Fibroblast of villous mesenchyme (primary cell): ENCODE data around the gene CDC23. TPM values are rescaled to one million over a fixed set of nuclear protein-coding genes. Genes with fewer than 3 reads are reported as not detected.
A peak's percentile ranks its signal among the peaks of the same experiment; 100 is the strongest.
"Not testable (repeated sequence)": the region's sequence is repeated elsewhere in the genome, so short reads cannot be mapped to it uniquely, and the experiment has no call there.

ENCODE experiments used
- DNase-seq: peaks from one replicate; pipeline ENCODE4 v3.0.0-alpha.2; 2010; ENCODE audit warnings: low read depth
- H3K4me3 ChIP-seq: 2 replicates; pipeline ENCODE4 v1.5.1; 2011; ENCODE audit warnings: low read depth, mild to moderate bottlenecking, low read length
- total RNA-seq: library from RNA; depleted of rRNA; stranded (reverse); fragments of >200 nt; gene quantifications from 2 replicates; pipeline ENCODE4 v1.2.3, GENCODE V29; 2012
- TF ChIP-seq, protein P1 (sequence below): IDR thresholded peaks from 2 replicates; pipeline ENCODE4 v1.5.1; 2012; ENCODE audit warnings: low read depth, mild to moderate bottlenecking, low read length; ENCODE audit not compliant: insufficient read depth

The CDC23 gene
- total RNA-seq, 1 donor = 40.2 TPM

DNA sequence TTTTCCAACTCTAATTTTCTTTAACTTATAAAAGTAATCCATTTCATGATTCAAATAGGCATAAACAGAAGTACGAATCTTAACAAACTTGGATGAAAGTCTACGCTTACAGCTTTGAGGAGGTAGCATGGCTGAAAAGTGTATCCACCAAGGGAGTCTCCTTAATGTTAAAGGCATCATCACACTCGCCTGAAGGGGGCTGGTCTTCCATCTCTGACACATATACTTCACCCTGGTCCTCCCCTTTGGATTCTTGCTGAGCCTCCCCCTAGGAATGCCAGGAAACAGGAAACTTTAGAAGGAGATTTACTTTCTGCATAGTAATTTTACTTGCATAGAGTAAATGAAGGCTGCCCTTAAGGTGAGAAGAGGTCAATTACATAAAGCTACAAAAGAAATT lies 63.6 kb downstream of the CDC23 start:
- DNase-seq = no peak
- TF ChIP-seq, protein P1, sequence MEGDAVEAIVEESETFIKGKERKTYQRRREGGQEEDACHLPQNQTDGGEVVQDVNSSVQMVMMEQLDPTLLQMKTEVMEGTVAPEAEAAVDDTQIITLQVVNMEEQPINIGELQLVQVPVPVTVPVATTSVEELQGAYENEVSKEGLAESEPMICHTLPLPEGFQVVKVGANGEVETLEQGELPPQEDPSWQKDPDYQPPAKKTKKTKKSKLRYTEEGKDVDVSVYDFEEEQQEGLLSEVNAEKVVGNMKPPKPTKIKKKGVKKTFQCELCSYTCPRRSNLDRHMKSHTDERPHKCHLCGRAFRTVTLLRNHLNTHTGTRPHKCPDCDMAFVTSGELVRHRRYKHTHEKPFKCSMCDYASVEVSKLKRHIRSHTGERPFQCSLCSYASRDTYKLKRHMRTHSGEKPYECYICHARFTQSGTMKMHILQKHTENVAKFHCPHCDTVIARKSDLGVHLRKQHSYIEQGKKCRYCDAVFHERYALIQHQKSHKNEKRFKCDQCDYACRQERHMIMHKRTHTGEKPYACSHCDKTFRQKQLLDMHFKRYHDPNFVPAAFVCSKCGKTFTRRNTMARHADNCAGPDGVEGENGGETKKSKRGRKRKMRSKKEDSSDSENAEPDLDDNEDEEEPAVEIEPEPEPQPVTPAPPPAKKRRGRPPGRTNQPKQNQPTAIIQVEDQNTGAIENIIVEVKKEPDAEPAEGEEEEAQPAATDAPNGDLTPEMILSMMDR = no peak
- no peak overlapping the region for H3K4me3 ChIP-seq

- TF ChIP-seq, protein P1 = no peak
- peak; percentile 61 for DNase-seq
- no peak overlapping the region for H3K4me3 ChIP-seq
Measured at GRCh38 chr5:138148811-138149210, 64.3 kb downstream of the CDC23 start.

- DNase-seq = not testable (repeated sequence)
Measured at GRCh38 chr5:138143578-138143977, 69.5 kb downstream of the CDC23 start.

GRCh38 chr5:138141734-138142133 lies 71.4 kb downstream of the CDC23 start:
- no peak for DNase-seq
- no peak overlapping the region for H3K4me3 ChIP-seq
- TF ChIP-seq, protein P1 = no peak

More at GRCh38 chr5:138143578-138143977, 69.5 kb downstream of the CDC23 start:
- H3K4me3 ChIP-seq = not testable (repeated sequence)

- no peak overlapping the region for H3K4me3 ChIP-seq
- TF ChIP-seq, protein P1 = no peak
- no peak for DNase-seq
Measured at GRCh38 chr5:138140268-138140667, 72.9 kb downstream of the CDC23 start.

DNA sequence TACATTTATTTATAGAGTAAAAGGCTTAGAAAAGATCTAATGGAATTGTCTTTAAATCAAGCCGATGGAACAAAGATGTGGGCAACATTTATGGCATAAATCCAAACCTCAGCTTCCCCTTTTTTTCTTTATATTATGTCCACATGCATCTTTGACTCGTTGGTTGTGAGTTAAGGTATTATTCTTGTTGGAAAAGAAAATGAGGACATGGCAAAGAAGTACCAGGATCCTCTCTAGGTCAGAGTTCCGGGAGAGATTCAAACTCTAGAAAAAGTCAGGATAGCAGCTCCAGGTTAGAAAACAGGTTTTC lies 73.4 kb downstream of the CDC23 start:
- no peak for DNase-seq
- H3K4me3 ChIP-seq = no peak overlapping the region
- TF ChIP-seq, protein P1 = no peak

DNA sequence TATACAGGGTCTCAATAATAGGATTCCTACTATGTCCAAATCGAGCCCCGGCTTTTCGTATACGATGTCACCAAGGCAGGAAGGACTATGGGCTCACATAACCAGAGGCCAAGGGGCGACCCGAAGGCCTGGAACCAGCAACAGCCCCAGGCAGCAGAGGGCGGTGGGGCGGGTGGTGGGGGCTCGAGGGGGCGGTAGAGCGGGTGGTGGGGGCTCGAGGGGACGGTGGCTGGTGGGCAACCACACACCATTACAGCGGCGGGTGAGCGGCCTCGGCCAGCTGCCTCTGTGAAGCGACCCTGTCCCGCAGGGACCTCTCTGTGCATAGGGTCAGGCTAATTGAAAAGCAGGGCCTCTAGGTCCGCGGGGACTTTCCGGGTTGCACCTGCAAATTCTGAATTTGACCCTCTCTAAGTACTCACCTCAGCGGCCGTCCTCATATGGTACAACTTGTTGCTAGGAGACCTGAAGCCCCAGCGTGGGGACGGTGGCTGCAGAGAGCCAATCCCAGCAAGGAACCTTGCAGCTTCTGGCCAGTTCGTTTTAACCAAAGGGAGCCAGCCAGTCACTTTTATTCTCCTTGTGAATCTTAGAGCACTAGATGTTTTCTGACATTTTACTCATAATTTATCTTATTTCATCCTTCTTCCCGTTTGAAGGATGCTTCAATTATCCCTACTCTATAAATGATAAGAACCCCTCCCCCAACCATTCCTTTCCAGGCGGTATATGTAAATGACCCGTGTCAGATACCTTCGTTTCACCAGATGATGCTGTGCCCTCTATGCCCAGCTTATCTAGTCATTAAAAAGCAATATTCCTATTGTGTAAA lies 74.0 kb downstream of the CDC23 start, which contains the start of gene NME5:
TSS of gene NME5 (minus strand) at position 480 of the 832 bp plus-strand sequence. CDS start 648 bp downstream, outside the sequence.
- DNase-seq = peak; percentile 44
- TF ChIP-seq, protein P1 = no peak

More for the DNA sequence above, 74.0 kb downstream of the CDC23 start, which contains the start of gene NME5:
- H3K4me3 ChIP-seq = peak within 1 kb of the TSS; percentile 54

Other genes with a start within 250 kb of the CDC23 start
- 24.5 and 43.2 TPM in 2 replicates for gene FAM13B, start 180.2 kb downstream of the CDC23 start, total RNA-seq
- not detected in 2 replicates for gene WNT8A, start 129.3 kb downstream of the CDC23 start, total RNA-seq
- gene NME5, start 73.9 kb downstream of the CDC23 start, total RNA-seq = 1.3 and 2.2 TPM in 2 replicates
- gene BRD8, start 34.7 kb downstream of the CDC23 start, total RNA-seq = 30.0 and 63.9 TPM in 2 replicates
- gene KIF20A, start 34.2 kb downstream of the CDC23 start, total RNA-seq = 30.6 and 60.0 TPM in 2 replicates
- gene GFRA3, start 61.3 kb upstream of the CDC23 start, total RNA-seq = not detected in 2 replicates
- gene CDC25C, start 118.5 kb upstream of the CDC23 start, total RNA-seq = 4.8 and 6.9 TPM in 2 replicates
- gene FAM53C, start 124.9 kb upstream of the CDC23 start, total RNA-seq = 34.1 and 46.6 TPM in 2 replicates
- 45.1 and 51.4 TPM in 2 replicates for gene KDM3B, start 139.4 kb upstream of the CDC23 start, total RNA-seq
- gene REEP2, start 225.7 kb upstream of the CDC23 start, total RNA-seq = 13.0 and 16.4 TPM in 2 replicates